Measurements from ENCODE around the gene FRK.

DNA sequence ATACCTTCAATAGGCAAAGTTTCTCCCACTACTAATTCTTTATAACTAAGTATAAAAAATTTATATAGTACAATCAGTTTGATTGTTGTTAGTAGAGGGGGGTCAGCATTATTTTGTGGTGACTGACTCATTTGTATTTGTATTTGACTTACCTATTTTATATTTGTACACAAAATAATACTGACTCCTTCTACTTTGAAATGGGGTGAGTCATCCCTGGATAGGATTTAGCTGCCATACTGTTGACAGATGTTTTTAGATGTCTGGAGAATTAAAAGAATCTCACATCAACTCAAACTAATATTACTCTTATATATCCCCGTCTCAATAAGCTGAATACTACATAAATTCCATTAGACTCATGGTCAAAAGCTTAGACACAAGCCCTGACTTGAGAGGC is 114.9 kb downstream of the FRK start:
- no peak for TF ChIP-seq CBX2 (IDR thresholded peaks at IDR 0.05; ENCODE audit: borderline replicate concordance, low read depth)
- TF ChIP-seq, protein P1, sequence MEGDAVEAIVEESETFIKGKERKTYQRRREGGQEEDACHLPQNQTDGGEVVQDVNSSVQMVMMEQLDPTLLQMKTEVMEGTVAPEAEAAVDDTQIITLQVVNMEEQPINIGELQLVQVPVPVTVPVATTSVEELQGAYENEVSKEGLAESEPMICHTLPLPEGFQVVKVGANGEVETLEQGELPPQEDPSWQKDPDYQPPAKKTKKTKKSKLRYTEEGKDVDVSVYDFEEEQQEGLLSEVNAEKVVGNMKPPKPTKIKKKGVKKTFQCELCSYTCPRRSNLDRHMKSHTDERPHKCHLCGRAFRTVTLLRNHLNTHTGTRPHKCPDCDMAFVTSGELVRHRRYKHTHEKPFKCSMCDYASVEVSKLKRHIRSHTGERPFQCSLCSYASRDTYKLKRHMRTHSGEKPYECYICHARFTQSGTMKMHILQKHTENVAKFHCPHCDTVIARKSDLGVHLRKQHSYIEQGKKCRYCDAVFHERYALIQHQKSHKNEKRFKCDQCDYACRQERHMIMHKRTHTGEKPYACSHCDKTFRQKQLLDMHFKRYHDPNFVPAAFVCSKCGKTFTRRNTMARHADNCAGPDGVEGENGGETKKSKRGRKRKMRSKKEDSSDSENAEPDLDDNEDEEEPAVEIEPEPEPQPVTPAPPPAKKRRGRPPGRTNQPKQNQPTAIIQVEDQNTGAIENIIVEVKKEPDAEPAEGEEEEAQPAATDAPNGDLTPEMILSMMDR (IDR thresholded peaks at IDR 0.05), result no peak
- no peak for TF ChIP-seq ESRRA (IDR thresholded peaks at IDR 0.05; ENCODE audit: borderline replicate concordance, low read length)
- TF ChIP-seq, protein P2, sequence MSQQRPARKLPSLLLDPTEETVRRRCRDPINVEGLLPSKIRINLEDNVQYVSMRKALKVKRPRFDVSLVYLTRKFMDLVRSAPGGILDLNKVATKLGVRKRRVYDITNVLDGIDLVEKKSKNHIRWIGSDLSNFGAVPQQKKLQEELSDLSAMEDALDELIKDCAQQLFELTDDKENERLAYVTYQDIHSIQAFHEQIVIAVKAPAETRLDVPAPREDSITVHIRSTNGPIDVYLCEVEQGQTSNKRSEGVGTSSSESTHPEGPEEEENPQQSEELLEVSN (IDR thresholded peaks at IDR 0.05; ENCODE audit: borderline replicate concordance, low read depth), result no peak
- no peak for TF ChIP-seq EP300 (IDR thresholded peaks at IDR 0.05)
- TF ChIP-seq, protein P3, sequence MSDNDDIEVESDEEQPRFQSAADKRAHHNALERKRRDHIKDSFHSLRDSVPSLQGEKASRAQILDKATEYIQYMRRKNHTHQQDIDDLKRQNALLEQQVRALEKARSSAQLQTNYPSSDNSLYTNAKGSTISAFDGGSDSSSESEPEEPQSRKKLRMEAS (IDR thresholded peaks at IDR 0.05), result no peak
